ENCODE data around the gene SHKBP1.

The SHKBP1 gene

DNA sequence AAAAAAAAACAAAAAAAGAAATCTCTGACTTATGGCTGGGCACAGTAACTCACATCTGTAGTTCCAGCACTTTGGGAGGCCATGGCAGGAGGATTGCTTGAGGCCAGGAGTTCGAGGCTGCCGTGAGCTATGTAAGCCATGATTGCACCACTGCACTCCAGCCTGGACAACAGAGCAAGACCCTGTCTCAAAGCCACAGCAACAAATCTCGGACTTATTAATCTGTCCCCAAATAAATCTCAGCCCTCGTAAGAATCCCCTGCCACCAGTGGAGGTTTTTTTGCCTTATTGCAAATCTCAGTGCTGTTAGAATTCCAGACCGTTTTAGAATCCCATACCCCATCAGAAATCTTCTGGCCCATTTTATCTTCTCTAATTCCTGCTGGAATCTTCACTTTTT lies 4.9 kb downstream of the SHKBP1 start:
- TF ChIP-seq, protein P1, sequence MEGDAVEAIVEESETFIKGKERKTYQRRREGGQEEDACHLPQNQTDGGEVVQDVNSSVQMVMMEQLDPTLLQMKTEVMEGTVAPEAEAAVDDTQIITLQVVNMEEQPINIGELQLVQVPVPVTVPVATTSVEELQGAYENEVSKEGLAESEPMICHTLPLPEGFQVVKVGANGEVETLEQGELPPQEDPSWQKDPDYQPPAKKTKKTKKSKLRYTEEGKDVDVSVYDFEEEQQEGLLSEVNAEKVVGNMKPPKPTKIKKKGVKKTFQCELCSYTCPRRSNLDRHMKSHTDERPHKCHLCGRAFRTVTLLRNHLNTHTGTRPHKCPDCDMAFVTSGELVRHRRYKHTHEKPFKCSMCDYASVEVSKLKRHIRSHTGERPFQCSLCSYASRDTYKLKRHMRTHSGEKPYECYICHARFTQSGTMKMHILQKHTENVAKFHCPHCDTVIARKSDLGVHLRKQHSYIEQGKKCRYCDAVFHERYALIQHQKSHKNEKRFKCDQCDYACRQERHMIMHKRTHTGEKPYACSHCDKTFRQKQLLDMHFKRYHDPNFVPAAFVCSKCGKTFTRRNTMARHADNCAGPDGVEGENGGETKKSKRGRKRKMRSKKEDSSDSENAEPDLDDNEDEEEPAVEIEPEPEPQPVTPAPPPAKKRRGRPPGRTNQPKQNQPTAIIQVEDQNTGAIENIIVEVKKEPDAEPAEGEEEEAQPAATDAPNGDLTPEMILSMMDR (IDR thresholded peaks at IDR 0.05; ENCODE audit: insufficient read depth, missing control alignments): no peak
- DNase-seq (ENCODE audit: insufficient read length, low spot score) (no peak), FAIRE-seq (no peak)

DNA sequence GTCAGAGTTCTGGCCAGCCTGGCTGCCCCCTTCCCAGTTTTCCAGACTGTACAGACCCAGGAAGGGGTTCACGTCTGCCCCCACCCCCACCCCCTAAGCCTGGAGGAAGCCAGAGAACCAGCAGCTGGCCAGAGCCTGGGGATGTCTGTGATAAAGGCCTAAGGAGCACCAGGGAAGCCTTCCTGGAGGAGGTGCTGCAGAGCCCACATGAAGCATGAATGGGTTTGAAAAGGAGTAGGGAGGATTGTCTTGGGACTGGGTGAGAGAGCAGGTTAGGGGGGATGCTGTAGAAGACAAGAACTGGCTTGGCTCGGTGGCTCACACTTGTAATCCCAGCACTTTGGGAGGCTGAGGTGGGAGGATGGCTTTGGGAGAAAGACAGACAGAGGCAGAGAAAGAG lies 5.8 kb downstream of the SHKBP1 start:
- DNase-seq (ENCODE audit: insufficient read length, low spot score) (no peak), FAIRE-seq (no peak)
- TF ChIP-seq, protein P1 (IDR thresholded peaks at IDR 0.05; ENCODE audit: insufficient read depth, missing control alignments): no peak

DNA sequence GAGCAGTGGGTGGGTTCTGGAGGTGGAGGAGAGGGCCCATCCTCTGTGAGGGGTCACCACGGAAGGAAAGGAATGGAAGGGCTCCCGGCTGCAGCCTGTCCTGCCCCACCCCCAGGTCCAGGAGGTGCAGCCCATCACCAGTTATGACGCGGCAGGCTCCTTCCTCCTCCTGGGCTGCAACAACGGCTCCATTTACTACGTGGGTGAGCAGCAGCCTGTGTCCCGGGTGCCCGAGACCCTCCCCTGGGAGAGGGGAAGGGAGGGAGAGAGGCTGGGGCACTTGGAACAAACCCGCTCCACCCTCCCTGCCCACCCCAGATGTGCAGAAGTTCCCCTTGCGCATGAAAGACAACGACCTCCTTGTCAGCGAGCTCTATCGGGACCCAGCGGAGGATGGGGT lies 6.6 kb downstream of the SHKBP1 start:
- FAIRE-seq (no peak), DNase-seq (ENCODE audit: insufficient read length, low spot score) (no peak)
- TF ChIP-seq, protein P1 (IDR thresholded peaks at IDR 0.05; ENCODE audit: insufficient read depth, missing control alignments): no peak

DNA sequence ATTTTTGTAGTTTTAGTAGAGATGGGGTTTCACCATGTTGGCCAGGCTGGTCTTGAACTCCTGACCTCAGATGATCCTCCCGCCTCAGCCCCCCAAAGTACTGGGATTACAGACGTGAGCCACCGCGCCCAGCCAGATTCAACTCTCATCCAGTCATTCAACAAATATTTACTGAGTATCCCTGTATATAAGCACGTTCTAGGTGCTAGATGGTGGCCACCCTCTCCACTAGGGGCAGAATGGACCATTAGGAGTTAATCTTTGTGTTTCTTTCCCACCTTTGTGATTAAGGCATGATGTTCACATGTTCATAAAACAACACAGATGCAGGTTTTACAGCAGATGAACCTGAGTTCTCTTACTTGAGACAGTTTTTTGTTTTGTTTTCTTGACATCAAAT lies 7.3 kb downstream of the SHKBP1 start:
- FAIRE-seq: no peak
- no peak for DNase-seq (ENCODE audit: insufficient read length, low spot score)
- TF ChIP-seq, protein P1 (IDR thresholded peaks at IDR 0.05; ENCODE audit: insufficient read depth, missing control alignments): peak; percentile 9

DNA sequence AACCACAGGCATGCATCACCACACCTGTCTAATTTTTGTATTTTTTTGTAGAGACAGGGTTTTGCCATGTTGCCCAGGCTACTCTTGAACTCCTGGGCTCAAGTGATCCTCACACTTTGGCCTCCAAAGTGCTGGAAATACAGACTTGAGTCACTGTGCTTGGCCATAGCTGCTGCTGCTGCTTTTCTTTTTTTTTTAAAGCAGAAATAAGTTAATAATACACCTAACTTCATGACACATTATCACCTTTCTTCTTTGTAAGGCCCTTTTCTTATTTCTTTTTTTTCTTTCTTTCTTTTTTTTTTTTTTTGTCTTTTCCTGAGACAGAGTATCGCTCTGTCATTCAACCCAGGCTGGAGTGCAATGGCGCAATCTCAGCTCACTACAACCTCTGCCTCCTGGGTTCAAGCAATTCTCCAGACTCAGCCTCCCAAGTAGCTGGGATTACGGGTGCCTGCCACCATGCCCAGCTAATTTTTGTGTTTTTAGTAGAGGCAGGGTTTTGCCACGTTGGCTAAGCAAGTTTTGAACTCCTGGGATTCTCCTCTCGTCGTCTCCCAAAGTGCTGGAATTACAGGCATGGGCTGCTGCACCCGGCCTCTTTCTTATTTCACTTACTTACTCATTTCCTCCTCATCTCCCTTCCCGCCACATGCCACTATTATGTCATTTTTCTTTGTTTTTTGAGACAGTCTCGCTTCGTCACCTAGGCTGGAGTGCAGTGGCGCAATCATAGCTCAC lies 8.7 kb downstream of the SHKBP1 start:
- TF ChIP-seq, protein P1 (IDR thresholded peaks at IDR 0.05; ENCODE audit: insufficient read depth, missing control alignments): no peak
- DNase-seq (ENCODE audit: insufficient read length, low spot score) (no peak), FAIRE-seq (no peak)

DNA sequence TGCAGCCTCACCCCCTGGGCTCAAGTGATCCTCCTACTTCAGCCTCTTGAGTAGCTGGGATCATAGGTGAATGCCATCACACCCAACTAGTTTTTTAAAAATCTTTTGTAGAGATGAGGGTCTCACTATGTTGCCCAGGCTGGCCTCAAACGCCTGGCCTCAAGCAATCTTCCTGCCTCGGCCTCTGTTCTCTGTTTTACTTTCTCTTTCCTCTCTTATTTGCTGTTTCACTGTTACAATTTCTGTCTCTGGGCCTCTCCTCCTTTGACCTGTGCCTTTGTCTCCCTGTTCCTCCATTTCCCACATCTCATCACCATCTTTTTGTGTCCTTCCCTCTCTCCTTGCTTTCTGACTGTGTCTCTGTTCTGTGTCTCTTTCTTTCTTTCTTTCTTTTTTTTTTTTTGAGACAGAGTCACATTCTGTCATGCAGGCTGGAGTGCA lies 9.3 kb downstream of the SHKBP1 start:
- TF ChIP-seq, protein P1 (IDR thresholded peaks at IDR 0.05; ENCODE audit: insufficient read depth, missing control alignments): no peak
- DNase-seq (ENCODE audit: insufficient read length, low spot score) (no peak), FAIRE-seq (no peak)

DNA sequence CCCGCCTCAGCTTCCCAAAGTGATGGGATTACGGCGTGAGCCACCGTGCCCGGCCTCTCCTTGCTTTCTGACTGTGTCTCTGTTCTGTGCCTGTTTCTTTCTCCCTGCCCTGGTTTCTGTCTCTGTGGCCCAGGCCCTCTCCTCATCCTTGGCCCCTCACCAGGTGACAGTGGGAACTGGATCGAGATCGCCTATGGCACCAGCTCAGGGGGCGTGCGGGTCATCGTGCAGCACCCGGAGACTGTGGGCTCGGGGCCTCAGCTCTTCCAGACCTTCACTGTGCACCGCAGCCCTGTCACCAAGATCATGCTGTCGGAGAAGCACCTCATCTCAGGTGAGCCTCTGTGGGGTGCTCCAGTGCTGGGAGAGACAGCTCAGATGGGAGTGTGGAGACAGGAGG lies 9.9 kb downstream of the SHKBP1 start:
- no peak for DNase-seq (ENCODE audit: insufficient read length, low spot score)
- no peak for FAIRE-seq
- TF ChIP-seq, protein P1 (IDR thresholded peaks at IDR 0.05; ENCODE audit: insufficient read depth, missing control alignments): no peak

All from D721Med (cell line).